GM12872 (cell line): ENCODE measurements around the gene SRRM2.

Source experiments
- CTCF ChIP-seq: IDR thresholded peaks from 3 replicates; pipeline ENCODE4 v1.5.1; 2011; ENCODE audit warnings: low read depth, mild to moderate bottlenecking, low read length, moderate library complexity; ENCODE audit not compliant: insufficient read depth

SRRM2 gene

DNA sequence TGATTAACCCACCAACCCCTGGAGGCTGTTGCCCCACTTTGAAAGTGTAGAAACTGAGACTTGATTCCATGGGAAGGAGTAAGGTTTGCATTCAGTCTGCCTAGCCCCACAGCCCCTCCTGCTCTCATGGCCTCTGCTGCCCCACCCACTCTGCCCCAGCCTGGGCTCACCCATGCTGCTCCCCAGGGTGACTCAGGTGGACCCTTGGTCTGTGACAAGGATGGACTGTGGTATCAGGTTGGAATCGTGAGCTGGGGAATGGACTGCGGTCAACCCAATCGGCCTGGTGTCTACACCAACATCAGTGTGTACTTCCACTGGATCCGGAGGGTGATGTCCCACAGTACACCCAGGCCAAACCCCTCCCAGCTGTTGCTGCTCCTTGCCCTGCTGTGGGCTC, 52.3 kb downstream of the SRRM2 start:
- no peak for TF ChIP-seq CTCF

DNA sequence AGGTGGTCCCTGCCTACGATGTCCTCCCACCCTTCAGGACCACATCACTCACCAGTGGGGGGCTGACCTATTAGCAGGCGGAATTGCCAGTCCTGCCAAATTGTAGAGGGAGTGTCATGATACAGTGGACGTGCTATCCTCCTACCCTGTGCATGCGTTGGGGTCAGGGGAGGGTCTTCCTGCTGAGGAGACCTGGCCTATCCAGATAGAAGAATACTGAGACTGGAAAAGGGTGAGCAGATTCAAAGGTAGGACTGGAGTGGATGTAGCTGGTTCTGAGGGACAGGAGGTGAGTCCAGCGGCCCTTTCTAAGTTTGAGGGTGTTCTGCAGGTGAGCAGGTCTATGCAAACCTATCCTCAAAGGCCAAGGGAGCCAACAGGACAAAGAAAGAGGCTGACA, 53.8 kb downstream of the SRRM2 start:
- no peak for TF ChIP-seq CTCF

- no peak for TF ChIP-seq CTCF
Observed at GRCh38 chr16:2808181-2808580, 55.7 kb downstream of the SRRM2 start.

- no peak for TF ChIP-seq CTCF
Observed at GRCh38 chr16:2809149-2809760, 56.8 kb downstream of the SRRM2 start.

DNA sequence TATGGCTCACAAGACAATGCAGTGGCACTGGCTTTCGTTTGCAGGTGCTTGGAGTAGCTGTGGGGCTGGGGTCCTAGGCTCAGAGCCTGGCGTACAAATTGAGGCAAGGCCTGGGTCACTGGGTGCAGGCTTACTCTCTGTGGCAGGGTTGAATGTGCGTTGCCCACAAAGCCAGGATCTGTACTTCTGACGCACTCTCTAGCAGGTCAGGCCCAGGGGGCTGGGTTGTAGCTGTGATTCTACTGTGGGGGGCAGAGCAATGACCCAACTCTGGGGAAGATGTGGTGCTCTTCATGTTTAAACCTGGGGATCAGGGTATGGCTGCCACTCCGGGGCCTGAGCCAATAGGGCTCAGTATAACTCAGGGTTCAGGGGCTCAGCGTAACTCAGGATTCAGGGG, 58.2 kb downstream of the SRRM2 start:
- no peak for TF ChIP-seq CTCF

- no peak for TF ChIP-seq CTCF
Observed at GRCh38 chr16:2811703-2812471, 59.4 kb downstream of the SRRM2 start.

DNA sequence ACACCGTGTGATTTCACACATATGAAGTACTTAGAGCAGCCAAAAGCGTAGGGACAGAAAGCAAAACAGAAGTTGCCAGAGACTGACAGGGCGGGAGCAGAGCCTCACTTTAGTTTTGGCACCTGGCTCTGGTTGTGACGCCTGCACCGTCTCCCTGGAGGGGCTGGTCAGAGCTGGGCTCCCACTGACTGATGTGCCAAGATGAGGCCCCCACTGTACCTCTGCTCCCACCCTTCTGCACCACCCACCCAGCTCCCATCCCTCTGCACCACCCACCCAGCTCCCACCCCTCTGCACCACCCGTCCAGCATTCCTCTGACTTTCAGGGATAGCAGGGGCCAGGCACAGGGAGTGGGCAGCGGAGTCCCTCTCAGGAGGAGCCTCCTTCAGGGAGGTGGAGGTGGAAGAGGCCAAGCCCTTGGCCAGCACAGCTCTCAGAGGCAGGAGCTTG, 61.4 kb downstream of the SRRM2 start:
- TF ChIP-seq CTCF: no peak
